ENCODE data around the gene FANCL.
"Not testable (repeated sequence)": the region's sequence is repeated elsewhere in the genome, so short reads cannot be mapped to it uniquely, and the experiment has no call there.

The FANCL gene

GRCh38 chr2:58228299-58228698 is 12.8 kb downstream of the FANCL start:
- Mint-ChIP-seq H3K36me3 (ENCODE audit: low read depth) (peaks cover 31% of the 10 kb centered on the region), H3K27ac (no peak overlapping the region), H3K4me1 (ENCODE audit: low read depth) (peaks cover 5% of the 10 kb centered on the region), H3K27me3 (no peaks in the 10 kb centered on the region), H3K4me3 (no peak overlapping the region), H3K9me3 (no peaks in the 10 kb centered on the region)

GRCh38 chr2:58227171-58227917 is 13.8 kb downstream of the FANCL start:
- peaks cover 31% of the 10 kb centered on the region for H3K36me3 Mint-ChIP-seq (ENCODE audit: low read depth)
- H3K27ac Mint-ChIP-seq: no peak overlapping the region
- H3K27me3 Mint-ChIP-seq: no peaks in the 10 kb centered on the region
- no peaks in the 10 kb centered on the region for H3K4me1 Mint-ChIP-seq (ENCODE audit: low read depth)
- no peak overlapping the region for H3K4me3 Mint-ChIP-seq
- H3K9me3 Mint-ChIP-seq: no peaks in the 10 kb centered on the region

GRCh38 chr2:58221909-58222308 is 19.2 kb downstream of the FANCL start:
- no peak overlapping the region for H3K4me3 Mint-ChIP-seq
- no peaks in the 10 kb centered on the region for H3K27me3 Mint-ChIP-seq
- no peaks in the 10 kb centered on the region for H3K4me1 Mint-ChIP-seq (ENCODE audit: low read depth)
- no peaks in the 10 kb centered on the region for H3K9me3 Mint-ChIP-seq
- peaks cover 42% of the 10 kb centered on the region for H3K36me3 Mint-ChIP-seq (ENCODE audit: low read depth)
- H3K27ac Mint-ChIP-seq: no peak overlapping the region

DNA sequence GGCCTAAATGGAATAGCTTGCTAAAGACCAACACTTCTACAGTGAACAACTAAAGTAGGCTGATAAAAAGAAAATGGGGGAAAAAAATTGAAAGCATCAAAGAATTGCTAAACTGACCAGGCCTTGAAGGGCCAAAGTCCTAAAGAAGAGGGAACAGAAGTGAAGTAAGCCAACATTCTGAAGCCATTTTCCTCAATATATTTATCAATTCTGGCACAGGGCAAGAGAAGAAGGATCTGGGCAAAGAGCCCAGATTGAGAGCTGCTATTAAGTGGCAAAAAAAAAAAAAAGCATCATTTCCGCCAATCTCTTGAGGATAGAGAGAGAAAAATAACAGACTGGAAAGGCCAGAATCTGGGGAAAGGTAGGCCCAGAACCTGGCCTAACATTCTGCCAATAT is 25.7 kb downstream of the FANCL start:
- Mint-ChIP-seq H3K27me3 (no peaks in the 10 kb centered on the region), H3K4me3 (no peak overlapping the region), H3K9me3 (peaks cover 13% of the 10 kb centered on the region)

GRCh38 chr2:58210951-58211568 is 30.1 kb downstream of the FANCL start:
- not testable (repeated sequence) for H3K27ac Mint-ChIP-seq; H3K4me1 Mint-ChIP-seq (ENCODE audit: low read depth); H3K27me3 Mint-ChIP-seq; H3K4me3 Mint-ChIP-seq
- Mint-ChIP-seq H3K9me3 (peaks cover 17% of the 10 kb centered on the region), H3K36me3 (ENCODE audit: low read depth) (peaks cover 68% of the 10 kb centered on the region)

More for the DNA sequence above, 25.7 kb downstream of the FANCL start:
- H3K27ac Mint-ChIP-seq: no peak overlapping the region
- peaks cover 88% of the 10 kb centered on the region for H3K36me3 Mint-ChIP-seq (ENCODE audit: low read depth)
- no peaks in the 10 kb centered on the region for H3K4me1 Mint-ChIP-seq (ENCODE audit: low read depth)

- Mint-ChIP-seq H3K9me3 (peaks cover 13% of the 10 kb centered on the region), H3K4me1 (ENCODE audit: low read depth) (no peaks in the 10 kb centered on the region), H3K27ac (no peak overlapping the region), H3K27me3 (no peaks in the 10 kb centered on the region), H3K4me3 (no peak overlapping the region), H3K36me3 (ENCODE audit: low read depth) (peaks cover 41% of the 10 kb centered on the region)
These were observed 33.9 kb downstream of the FANCL start for GRCh38 chr2:58207189-58207588.

GRCh38 chr2:58206785-58207184 is 34.3 kb downstream of the FANCL start:
- peaks cover 40% of the 10 kb centered on the region for H3K36me3 Mint-ChIP-seq (ENCODE audit: low read depth)
- no peak overlapping the region for H3K27ac Mint-ChIP-seq
- no peaks in the 10 kb centered on the region for H3K27me3 Mint-ChIP-seq
- peaks cover 8% of the 10 kb centered on the region for H3K9me3 Mint-ChIP-seq
- H3K4me3 Mint-ChIP-seq: no peak overlapping the region
- no peaks in the 10 kb centered on the region for H3K4me1 Mint-ChIP-seq (ENCODE audit: low read depth)

- H3K27me3 Mint-ChIP-seq: no peaks in the 10 kb centered on the region
- no peaks in the 10 kb centered on the region for H3K9me3 Mint-ChIP-seq
- H3K4me1 Mint-ChIP-seq (ENCODE audit: low read depth): no peaks in the 10 kb centered on the region
- peaks cover 16% of the 10 kb centered on the region for H3K36me3 Mint-ChIP-seq (ENCODE audit: low read depth)
- no peak overlapping the region for H3K27ac Mint-ChIP-seq
- H3K4me3 Mint-ChIP-seq: no peak overlapping the region
These were observed 36.7 kb downstream of the FANCL start for GRCh38 chr2:58204195-58204959.

- peaks cover 17% of the 10 kb centered on the region for H3K36me3 Mint-ChIP-seq (ENCODE audit: low read depth)
- H3K27ac Mint-ChIP-seq: no peak overlapping the region
- H3K4me3 Mint-ChIP-seq: no peak overlapping the region
- no peaks in the 10 kb centered on the region for H3K27me3 Mint-ChIP-seq
- no peaks in the 10 kb centered on the region for H3K9me3 Mint-ChIP-seq
- no peaks in the 10 kb centered on the region for H3K4me1 Mint-ChIP-seq (ENCODE audit: low read depth)
These were observed 38.1 kb downstream of the FANCL start for GRCh38 chr2:58203018-58203417.

- H3K27ac Mint-ChIP-seq: no peak overlapping the region
- H3K4me3 Mint-ChIP-seq: no peak overlapping the region
- no peaks in the 10 kb centered on the region for H3K4me1 Mint-ChIP-seq (ENCODE audit: low read depth)
- no peaks in the 10 kb centered on the region for H3K9me3 Mint-ChIP-seq
- peaks cover 19% of the 10 kb centered on the region for H3K36me3 Mint-ChIP-seq (ENCODE audit: low read depth)
- no peaks in the 10 kb centered on the region for H3K27me3 Mint-ChIP-seq
These were observed 38.7 kb downstream of the FANCL start for GRCh38 chr2:58202404-58202803.

GRCh38 chr2:58197894-58198293 is 43.2 kb downstream of the FANCL start:
- peaks cover 23% of the 10 kb centered on the region for H3K36me3 Mint-ChIP-seq (ENCODE audit: low read depth)
- H3K9me3 Mint-ChIP-seq: no peaks in the 10 kb centered on the region
- no peak overlapping the region for H3K4me3 Mint-ChIP-seq
- no peak overlapping the region for H3K27ac Mint-ChIP-seq
- no peaks in the 10 kb centered on the region for H3K27me3 Mint-ChIP-seq
- H3K4me1 Mint-ChIP-seq (ENCODE audit: low read depth): no peaks in the 10 kb centered on the region

DNA sequence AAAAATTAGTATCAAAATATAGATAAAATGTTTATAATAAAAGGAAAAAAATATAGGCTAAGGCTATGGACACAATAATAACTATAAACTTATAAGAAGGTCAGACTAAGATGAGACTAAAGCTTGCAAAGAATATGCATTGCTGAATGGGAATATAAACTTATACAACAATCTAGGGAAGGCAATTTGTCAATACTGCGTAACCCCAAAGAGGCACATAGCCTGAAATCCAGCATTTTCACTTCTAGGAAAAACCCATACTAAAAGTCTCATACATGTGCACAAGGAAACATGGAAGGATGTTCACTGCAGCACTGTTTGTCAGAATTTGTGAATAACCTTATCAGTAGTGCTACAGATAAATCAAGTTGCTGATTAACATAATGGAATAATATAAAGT is 45.5 kb downstream of the FANCL start:
- Mint-ChIP-seq H3K4me1 (ENCODE audit: low read depth) (no peaks in the 10 kb centered on the region), H3K36me3 (ENCODE audit: low read depth) (peaks cover 25% of the 10 kb centered on the region), H3K4me3 (no peak overlapping the region), H3K27ac (no peak overlapping the region), H3K27me3 (no peaks in the 10 kb centered on the region), H3K9me3 (no peaks in the 10 kb centered on the region)

GRCh38 chr2:58194458-58194857 is 46.7 kb downstream of the FANCL start:
- Mint-ChIP-seq H3K27me3 (no peaks in the 10 kb centered on the region), H3K27ac (no peak overlapping the region), H3K36me3 (ENCODE audit: low read depth) (peaks cover 25% of the 10 kb centered on the region), H3K4me3 (no peak overlapping the region), H3K9me3 (no peaks in the 10 kb centered on the region), H3K4me1 (ENCODE audit: low read depth) (no peaks in the 10 kb centered on the region)

GRCh38 chr2:58187022-58187421 is 54.1 kb downstream of the FANCL start:
- not testable (repeated sequence) for H3K27ac Mint-ChIP-seq; H3K9me3 Mint-ChIP-seq; H3K4me3 Mint-ChIP-seq; H3K4me1 Mint-ChIP-seq (ENCODE audit: low read depth); H3K27me3 Mint-ChIP-seq
- H3K36me3 Mint-ChIP-seq (ENCODE audit: low read depth): peaks cover 43% of the 10 kb centered on the region

DNA sequence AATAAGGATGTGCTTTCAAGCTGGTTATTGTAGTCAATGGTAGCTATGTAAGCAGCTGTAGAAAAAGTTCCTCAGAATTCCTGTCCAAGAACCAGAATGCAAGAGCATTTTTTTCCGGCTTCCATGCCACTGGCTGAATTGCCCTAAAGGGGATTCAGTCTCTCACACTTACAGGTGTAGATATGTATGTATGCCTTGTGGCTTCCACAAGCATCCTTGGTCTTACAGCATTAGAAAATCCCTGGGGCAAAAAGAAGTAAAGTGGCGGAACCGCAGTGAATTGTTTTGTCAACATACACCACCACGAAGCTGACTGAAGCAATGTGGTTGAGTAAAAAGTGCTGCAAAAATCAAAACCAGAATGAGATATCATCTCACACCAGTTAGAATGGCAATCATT is 54.6 kb downstream of the FANCL start:
- H3K9me3 Mint-ChIP-seq: no peaks in the 10 kb centered on the region
- H3K4me3 Mint-ChIP-seq: no peak overlapping the region
- H3K36me3 Mint-ChIP-seq (ENCODE audit: low read depth): peaks cover 38% of the 10 kb centered on the region
- no peak overlapping the region for H3K27ac Mint-ChIP-seq
- H3K4me1 Mint-ChIP-seq (ENCODE audit: low read depth): no peaks in the 10 kb centered on the region
- H3K27me3 Mint-ChIP-seq: no peaks in the 10 kb centered on the region

Measured in stimulated activated naive CD8-positive, alpha-beta T cell treated with anti-CD3 and anti-CD28 coated beads, Interleukin-15, Interleukin-2, amounts not matched to agents 100 ng/mL and 50 ng/mL, for 24 hours (primary cell).